Activated CD4-positive, alpha-beta T cell treated with anti-CD3 and anti-CD28 coated beads, Interleukin-2, amount 50 U/mL, for 16 hours (primary cell): Measurements from ENCODE around the gene CLMP.
"Not testable (repeated sequence)": the region's sequence is repeated elsewhere in the genome, so short reads cannot be mapped to it uniquely, and the experiment has no call there.

ENCODE experiments used
- DNase-seq: peaks from one replicate; pipeline ENCODE4 v3.0.0-alpha.2; 2020

The CLMP gene

GRCh38 chr11:123166071-123166559, 28.9 kb downstream of the CLMP start:
- peak; percentile 14 for DNase-seq

GRCh38 chr11:123164732-123165450, 30.2 kb downstream of the CLMP start:
- no peak for DNase-seq

- DNase-seq: no peak
Observed at GRCh38 chr11:123163621-123164020, 31.4 kb downstream of the CLMP start.

- DNase-seq: no peak
Observed at GRCh38 chr11:123161376-123162030, 33.5 kb downstream of the CLMP start.

GRCh38 chr11:123159183-123159857, 35.7 kb downstream of the CLMP start:
- no peak for DNase-seq

GRCh38 chr11:123158033-123159003, 36.7 kb downstream of the CLMP start:
- DNase-seq: no peak

- DNase-seq: no peak
Observed at GRCh38 chr11:123152951-123153350, 42.1 kb downstream of the CLMP start.

- DNase-seq: not testable (repeated sequence)
Observed at GRCh38 chr11:123152346-123152745, 42.7 kb downstream of the CLMP start.

- no peak for DNase-seq
Observed at GRCh38 chr11:123151796-123152195, 43.3 kb downstream of the CLMP start.

- DNase-seq: no peak
Observed at GRCh38 chr11:123151366-123151765, 43.7 kb downstream of the CLMP start.

- no peak for DNase-seq
Observed at GRCh38 chr11:123150882-123151281, 44.2 kb downstream of the CLMP start.

- no peak for DNase-seq
Observed at GRCh38 chr11:123148965-123149364, 46.1 kb downstream of the CLMP start.

GRCh38 chr11:123145661-123146060, 49.4 kb downstream of the CLMP start:
- DNase-seq: no peak

GRCh38 chr11:123145220-123145619, 49.8 kb downstream of the CLMP start:
- DNase-seq: no peak

GRCh38 chr11:123144707-123145106, 50.3 kb downstream of the CLMP start:
- no peak for DNase-seq

- no peak for DNase-seq
Observed at GRCh38 chr11:123143921-123144320, 51.1 kb downstream of the CLMP start.

- DNase-seq: no peak
Observed at GRCh38 chr11:123143476-123143875, 51.6 kb downstream of the CLMP start.

- DNase-seq: no peak
Observed at GRCh38 chr11:123139206-123139605, 55.8 kb downstream of the CLMP start.

- DNase-seq: no peak
Observed at GRCh38 chr11:123137431-123138224, 57.4 kb downstream of the CLMP start.

GRCh38 chr11:123135863-123136446, 59.1 kb downstream of the CLMP start:
- DNase-seq: no peak

- DNase-seq: no peak
Observed at GRCh38 chr11:123132881-123133280, 62.2 kb downstream of the CLMP start.
